GM03348 (cell line): ENCODE measurements around the gene MYL7.

Source experiments
- DNase-seq: peaks from one replicate; pipeline ENCODE4 v3.0.0; 2012; ENCODE audit warnings: low spot score

MYL7 gene

DNA sequence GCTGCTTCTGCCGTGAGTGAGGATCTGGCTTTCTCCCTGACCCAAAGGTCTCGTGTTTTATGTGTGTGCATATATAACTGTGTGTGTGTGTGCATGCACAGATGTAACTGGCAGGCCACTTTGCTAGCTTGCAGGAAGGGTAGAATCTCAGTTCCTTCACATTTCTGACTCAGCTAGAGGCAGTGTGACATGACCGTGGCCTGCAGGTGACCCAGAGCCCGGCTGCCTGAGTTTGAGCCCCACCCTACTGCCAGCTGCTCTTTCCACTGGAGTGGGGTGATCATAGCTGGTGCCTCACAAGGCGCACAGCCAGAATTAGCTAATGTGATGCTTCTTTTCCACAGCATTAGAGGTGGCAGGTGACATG lies 9.3 kb upstream of the MYL7 start:
- no peak for DNase-seq

GRCh38 chr7:44149571-44150465 lies 8.7 kb upstream of the MYL7 start:
- DNase-seq = no peak

DNA sequence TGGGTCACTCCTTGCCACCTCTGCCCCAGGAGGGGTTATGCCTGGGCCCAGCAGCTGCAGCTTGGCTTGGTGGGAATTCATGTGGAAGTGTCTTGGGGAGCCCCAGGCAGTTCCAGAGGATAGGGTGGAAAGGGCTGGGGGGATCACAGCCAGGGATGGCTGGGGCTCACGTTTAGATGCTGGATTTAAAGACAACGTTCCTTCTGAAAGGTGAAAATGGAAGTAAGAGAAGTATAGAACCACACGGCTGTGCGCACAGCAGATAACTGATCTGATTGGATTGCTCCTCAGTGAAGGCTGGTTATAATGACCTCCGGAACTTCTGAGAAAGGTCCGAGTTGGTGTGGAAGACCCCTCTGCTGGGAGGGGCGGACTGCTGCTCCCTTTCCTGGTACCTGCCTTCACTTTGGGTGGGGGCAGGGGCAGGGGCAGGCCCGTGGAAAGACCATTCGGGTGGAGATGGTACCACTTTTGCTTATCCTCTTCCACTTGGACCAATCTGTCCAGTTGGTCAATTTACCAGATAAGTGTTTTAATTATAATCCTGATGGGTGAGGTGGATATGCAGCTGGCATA lies 7.9 kb upstream of the MYL7 start:
- DNase-seq = no peak

DNA sequence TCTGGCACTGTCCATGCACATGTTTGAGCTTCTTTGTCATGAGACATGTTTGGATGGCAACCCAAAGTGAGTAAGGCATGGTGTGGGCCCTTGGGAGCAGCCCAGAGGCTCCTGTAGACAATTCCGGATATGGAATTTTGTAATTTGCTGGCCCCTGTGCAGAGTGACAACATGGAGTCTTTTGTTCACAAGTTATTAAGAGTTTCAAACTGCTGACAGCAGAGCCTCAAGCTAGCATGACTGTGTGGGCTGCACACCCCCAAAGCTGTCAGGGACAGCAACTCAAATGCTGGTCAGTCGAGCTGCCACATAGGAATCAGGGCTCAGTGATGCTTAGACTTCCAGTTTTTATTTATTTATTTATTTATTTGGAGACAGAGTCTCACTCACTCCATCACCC lies 7.0 kb upstream of the MYL7 start:
- DNase-seq = no peak

- DNase-seq = no peak
Measured at GRCh38 chr7:44147026-44147991, 6.2 kb upstream of the MYL7 start.

DNA sequence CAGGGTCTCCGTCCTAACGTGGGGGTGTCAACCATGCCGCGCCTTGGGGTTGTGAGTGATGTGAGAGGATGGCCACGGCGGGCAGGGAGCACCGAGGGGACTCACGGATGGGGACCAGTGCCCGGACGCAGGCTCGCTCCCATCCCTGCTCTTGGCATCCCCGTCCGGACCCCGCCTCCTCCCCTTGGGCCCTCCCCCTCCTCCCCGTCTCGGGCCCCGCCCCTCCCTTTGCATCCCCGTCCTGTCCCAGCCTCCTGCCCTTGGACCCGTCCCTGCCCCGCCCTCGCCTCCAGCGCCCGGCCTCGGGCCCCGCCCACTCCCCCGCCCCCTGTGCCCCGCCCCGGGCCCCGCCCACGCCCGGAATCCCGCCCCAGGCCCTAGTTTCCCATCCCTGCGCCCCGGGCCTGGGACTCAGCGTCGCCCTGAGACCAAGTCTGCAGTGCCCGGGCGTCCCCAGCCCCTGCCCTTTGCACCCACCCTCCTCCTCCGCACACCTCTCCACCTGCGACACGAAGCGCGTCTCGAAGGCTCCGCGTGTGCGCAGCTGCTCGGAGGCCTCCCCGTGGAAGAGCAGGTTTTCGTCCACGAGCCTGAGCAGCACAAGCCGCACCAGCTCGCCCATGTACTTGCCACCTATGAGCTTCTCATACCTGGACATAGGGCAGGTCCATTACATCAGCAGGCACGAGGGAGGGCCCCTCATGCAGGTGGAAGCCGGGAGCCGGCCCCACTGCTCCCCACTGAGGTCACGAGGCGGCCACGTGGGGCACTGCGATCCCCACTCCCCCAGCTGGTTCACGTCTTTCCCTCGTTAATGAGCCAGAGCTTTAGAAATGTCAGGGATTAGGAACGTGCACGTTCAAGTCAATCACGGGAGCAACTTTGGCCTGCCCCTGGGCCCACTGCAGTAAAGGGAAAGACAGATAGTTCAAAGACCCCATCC lies 5.1 kb upstream of the MYL7 start:
- peak; percentile 95 for DNase-seq

DNA sequence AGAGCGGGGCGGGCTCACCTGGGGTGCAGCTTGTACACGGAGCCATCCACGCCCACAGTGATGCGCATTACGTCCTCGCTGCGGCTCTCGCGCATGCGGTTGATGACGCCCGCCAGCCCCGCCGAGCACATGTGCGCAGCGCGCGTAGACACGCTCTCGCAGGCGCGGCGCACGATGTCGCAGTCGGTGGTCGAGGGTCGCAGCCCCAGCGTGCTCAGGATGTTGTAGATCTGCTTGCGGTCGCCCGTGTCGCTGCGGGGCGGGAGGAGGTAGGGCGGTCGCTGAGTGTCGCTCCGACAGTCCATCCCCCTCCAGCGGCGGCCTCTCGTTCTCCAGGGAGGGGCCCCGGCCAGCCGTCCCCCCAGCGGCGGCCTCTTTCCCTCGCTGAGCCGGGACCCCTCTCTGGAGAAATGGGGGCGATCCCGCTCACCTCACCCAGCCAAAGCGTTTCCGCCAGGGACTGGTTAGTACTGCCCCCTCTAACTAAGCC lies 4.4 kb upstream of the MYL7 start:
- DNase-seq = no peak

DNA sequence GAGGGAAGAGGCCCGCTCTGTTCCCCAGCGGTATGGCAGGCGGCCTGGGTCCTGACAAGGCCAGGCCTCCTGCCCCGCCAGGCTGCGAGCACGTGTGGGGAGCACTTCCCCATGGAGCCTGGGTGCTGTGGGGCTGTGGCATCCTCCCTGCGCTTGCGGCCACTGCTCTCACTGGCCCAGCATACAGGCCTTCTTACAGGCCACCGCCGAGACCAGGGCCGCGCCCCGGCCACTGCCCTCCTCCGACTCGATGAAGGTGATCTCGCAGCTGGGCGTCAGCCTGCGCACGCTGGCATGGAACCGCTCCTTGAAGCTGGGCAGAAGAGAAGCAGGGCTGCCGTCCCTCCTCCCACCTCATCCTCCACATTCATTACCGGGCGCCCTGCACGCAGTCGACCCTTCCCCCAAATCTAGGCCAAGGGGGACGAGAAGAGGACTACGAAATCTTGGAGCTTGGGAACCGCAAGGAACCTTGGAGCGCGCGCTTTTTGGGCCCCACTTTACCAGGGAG lies 3.9 kb upstream of the MYL7 start:
- DNase-seq = no peak

GRCh38 chr7:44144426-44144967 lies 3.4 kb upstream of the MYL7 start:
- no peak for DNase-seq

DNA sequence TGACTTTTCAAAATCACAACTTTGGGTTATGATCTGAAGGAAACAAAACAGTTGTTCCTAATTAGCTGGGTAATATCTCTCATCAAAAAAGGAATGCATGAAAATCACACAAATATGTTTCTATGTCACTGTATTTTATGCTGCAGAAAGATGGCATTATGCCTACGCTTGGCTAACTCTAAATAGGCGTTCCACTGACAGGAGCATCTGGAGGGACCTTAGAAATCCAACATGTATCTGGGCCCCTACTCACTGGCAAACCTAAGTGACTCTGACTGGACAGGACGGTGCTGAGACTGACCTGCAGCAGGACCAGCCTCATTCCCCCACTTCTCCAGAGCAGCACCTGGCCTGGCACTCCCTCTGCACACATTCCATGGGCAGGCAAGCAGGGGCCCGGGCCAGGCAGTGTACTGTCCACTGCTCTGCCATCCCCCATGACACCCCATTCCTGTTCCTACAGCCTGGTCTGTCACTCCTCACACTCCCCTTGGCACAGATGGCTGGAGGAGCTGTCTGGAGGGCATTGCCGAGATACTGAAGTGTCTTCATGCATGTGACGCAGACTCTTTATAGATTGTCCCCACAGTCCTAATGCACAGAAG lies 2.6 kb upstream of the MYL7 start:
- peak; percentile 48 for DNase-seq

DNA sequence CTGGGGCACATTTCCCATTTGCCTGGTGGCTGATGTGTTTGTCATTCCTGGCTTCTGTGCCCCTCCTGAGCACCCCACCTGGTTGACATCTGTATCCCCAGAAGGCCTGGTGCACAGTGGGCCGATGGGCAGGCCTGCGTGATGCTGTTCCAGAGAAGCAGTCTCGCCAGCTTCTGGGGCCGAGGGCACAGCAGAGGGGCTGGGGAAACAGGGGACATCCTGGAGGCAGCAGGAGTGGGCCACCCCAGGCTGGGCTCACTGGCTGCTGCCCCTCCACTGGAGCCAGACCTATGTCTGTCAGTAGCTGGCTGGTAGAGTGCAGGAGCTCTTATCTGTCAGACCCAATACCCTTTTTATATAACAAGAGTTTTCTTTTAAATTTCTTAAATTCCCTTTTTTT lies 896 bp upstream of the MYL7 start:
- no peak for DNase-seq

DNA sequence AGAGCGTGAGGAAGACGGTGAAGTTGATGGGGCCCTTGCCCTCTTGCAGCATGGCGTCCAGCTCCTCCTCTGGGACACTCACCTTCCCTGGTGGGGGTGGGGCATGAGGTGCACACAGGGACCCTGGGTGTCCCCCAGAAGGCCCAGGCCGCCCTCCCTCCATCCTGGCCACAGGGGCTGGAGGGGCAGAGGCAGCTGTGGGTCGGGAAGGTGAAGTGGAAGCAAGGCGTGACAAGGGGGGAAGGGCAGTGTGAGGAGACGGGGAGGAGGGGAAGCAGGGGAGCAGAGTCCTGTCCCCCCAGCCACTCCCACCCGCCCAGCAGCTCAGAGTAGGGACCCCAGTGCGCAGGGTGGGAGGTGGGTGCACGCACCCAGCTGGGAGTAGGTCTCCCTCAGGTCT lies 791 bp downstream of the MYL7 start:
- DNase-seq = no peak

DNA sequence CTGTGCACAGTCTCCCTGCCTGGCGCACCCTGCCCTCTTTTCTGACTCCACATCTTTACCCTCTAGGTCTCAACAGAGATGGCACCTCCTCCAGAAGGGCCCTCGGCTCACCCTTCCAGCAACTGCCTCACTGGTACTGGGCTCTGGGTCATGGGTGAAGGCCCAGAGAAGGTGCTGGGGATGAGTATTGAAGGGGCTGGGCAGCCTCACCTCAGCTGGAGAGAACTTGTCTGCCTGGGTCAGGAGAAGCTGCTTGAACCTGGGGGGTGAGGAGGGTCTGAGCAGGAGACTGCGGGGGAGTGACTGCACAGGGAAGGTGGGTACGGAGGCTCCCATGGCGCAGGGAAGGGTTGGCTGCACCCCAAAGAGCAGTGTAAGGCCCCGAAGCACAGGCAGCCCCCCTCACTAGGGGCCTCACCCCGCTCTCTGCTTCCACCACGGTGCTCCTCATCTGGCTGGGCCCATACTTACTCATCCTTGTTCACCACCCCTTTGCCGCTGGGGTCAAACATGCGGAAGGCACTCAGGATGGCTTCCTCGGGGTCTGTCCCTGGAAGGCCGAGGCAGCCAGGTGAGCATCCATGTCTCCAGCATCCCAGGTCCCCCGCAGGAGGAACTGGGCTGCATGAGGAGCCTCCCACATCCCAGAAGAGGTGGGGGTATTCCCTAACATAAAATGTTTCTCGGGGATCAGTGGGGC lies 1.7 kb downstream of the MYL7 start:
- DNase-seq = no peak

DNA sequence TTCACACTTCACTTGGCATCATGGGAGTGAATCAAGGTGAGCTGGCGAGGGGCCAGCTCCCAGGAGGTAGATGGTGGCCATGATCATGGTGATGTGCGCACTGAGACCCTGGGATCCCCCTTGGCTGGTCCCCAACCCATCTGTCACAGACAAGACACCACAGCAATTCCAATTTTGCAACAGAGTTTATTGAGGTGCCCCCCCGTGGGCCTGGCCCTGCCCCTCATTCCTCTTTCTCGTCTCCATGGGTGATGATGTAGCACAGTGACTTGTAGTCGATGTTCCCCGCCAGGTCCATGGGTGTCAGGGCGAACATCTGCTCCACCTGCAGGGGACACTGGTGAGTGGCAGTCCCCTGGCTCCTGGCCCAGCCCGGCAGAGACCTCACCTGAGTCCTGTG lies 2.4 kb downstream of the MYL7 start:
- DNase-seq = no peak

- peak; percentile 44 for DNase-seq
Measured at GRCh38 chr7:44136731-44137130, 4.4 kb downstream of the MYL7 start.

GRCh38 chr7:44134943-44135628 lies 6.0 kb downstream of the MYL7 start:
- no peak for DNase-seq

DNA sequence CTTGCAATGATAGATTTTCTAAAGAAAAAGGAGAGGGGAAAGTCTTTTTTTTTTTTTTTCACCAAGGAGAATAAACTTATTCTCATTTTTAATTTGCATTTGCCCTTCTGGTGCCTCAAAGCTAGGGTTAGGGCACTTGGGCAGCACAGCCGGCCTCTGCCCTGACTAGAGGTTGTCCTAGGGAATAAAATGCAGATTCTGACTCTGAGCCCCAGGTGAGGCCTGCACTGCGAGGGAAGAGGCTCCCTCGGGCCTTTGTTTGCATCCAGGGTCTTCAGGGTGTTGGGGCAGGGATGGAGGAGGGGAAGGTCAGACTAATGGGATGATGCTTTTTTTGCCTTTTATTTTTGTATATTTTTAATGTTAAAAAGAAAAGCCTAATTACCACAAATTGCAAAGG lies 7.8 kb downstream of the MYL7 start:
- DNase-seq = no peak

GRCh38 chr7:44132039-44132438 lies 9.1 kb downstream of the MYL7 start:
- DNase-seq = peak; percentile 37
